Panc1 (cell line): ENCODE data around the gene SLC44A1.

ENCODE experiments used
- TF ChIP-seq, protein P1 (sequence below): fragments of 450-650 bp; IDR thresholded peaks from 2 replicates; pipeline ENCODE4 v1.5.1; 2017; ENCODE audit warnings: mild to moderate bottlenecking
- TF ChIP-seq, protein P2 (sequence below), 2 experiments: IDR thresholded peaks; 2 replicates each; pipeline ENCODE4 v1.6.1; 2011 to 2012; ENCODE audit warnings: low read depth in 2 of 2, control low read depth in 1 of 2, low read length in 1 of 2, mild to moderate bottlenecking in 1 of 2, moderate library complexity in 1 of 2; ENCODE audit not compliant: insufficient read depth in 1 of 2

DNA sequence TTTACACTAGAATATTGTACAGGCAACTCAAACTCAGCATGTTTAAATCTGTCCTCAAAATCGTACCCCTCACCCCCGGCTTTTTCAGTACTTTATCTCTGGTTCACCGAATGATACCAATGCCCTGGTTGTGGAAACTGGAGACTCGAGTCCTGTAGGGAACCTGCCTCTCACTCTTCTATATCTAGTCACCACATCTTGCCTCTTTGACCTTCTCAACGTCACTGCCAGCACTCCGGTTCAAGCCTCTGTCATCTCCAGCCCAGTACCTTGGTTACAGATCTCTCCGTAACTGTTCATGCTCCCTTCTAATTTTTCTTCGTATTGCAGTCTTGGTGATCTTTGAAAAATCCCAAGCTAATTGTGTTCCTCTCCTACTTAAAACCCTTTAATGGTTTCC lies 6.7 kb downstream of the SLC44A1 start:
- TF ChIP-seq, protein P1, sequence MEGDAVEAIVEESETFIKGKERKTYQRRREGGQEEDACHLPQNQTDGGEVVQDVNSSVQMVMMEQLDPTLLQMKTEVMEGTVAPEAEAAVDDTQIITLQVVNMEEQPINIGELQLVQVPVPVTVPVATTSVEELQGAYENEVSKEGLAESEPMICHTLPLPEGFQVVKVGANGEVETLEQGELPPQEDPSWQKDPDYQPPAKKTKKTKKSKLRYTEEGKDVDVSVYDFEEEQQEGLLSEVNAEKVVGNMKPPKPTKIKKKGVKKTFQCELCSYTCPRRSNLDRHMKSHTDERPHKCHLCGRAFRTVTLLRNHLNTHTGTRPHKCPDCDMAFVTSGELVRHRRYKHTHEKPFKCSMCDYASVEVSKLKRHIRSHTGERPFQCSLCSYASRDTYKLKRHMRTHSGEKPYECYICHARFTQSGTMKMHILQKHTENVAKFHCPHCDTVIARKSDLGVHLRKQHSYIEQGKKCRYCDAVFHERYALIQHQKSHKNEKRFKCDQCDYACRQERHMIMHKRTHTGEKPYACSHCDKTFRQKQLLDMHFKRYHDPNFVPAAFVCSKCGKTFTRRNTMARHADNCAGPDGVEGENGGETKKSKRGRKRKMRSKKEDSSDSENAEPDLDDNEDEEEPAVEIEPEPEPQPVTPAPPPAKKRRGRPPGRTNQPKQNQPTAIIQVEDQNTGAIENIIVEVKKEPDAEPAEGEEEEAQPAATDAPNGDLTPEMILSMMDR, result no peak
- TF ChIP-seq, protein P2, sequence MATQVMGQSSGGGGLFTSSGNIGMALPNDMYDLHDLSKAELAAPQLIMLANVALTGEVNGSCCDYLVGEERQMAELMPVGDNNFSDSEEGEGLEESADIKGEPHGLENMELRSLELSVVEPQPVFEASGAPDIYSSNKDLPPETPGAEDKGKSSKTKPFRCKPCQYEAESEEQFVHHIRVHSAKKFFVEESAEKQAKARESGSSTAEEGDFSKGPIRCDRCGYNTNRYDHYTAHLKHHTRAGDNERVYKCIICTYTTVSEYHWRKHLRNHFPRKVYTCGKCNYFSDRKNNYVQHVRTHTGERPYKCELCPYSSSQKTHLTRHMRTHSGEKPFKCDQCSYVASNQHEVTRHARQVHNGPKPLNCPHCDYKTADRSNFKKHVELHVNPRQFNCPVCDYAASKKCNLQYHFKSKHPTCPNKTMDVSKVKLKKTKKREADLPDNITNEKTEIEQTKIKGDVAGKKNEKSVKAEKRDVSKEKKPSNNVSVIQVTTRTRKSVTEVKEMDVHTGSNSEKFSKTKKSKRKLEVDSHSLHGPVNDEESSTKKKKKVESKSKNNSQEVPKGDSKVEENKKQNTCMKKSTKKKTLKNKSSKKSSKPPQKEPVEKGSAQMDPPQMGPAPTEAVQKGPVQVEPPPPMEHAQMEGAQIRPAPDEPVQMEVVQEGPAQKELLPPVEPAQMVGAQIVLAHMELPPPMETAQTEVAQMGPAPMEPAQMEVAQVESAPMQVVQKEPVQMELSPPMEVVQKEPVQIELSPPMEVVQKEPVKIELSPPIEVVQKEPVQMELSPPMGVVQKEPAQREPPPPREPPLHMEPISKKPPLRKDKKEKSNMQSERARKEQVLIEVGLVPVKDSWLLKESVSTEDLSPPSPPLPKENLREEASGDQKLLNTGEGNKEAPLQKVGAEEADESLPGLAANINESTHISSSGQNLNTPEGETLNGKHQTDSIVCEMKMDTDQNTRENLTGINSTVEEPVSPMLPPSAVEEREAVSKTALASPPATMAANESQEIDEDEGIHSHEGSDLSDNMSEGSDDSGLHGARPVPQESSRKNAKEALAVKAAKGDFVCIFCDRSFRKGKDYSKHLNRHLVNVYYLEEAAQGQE (IDR thresholded peaks at IDR 0.05; ENCODE audit: insufficient read depth in 1 of 2, low read depth in 2 of 2, low read length in 1 of 2), result no peak
